Measurements from ENCODE around the gene PHACTR1. TPM values are rescaled to one million over a fixed set of nuclear protein-coding genes. Genes with fewer than 3 reads are reported as not detected.
"Not testable (repeated sequence)": the region's sequence is repeated elsewhere in the genome, so short reads cannot be mapped to it uniquely, and the experiment has no call there.

PHACTR1 gene
- total RNA-seq, 1 experiment from 2014 or later, result 0.05 TPM

- Histone ChIP-seq H3K4me3 (ENCODE audit: low read depth in 2 of 2, low read length in 2 of 2) (no peak overlapping the region), H3K9me3 (ENCODE audit: control insufficient read depth, insufficient read depth, low read depth, low read length) (no peaks in the 10 kb centered on the region), H3K4me1 (ENCODE audit: control insufficient read depth, insufficient read depth, low read length) (no peaks in the 10 kb centered on the region), H3K27me3 (ENCODE audit: control insufficient read depth, insufficient read depth, low read length) (peaks cover 3% of the 10 kb centered on the region; the same call in 1 of the 2 replicates), H3K27ac (ENCODE audit: low read length) (no peak overlapping the region), H3K36me3 (ENCODE audit: control insufficient read depth, insufficient read depth, low read length) (no peaks in the 10 kb centered on the region)
- ATAC-seq (no peak), DNase-seq (ENCODE audit: low read depth, low spot score) (no peak)
- CTCF ChIA-PET, result no interaction called here
- BruUV-seq (replicated peaks), result no TSS peak
- POLR2A ChIA-PET, result no interaction called here
- intact Hi-C loops (cut with micrococcal nuclease; ENCODE audit: unreplicated experiment) (no loop called here), in situ Hi-C loops (cut with HindIII; ENCODE audit: low pct_unique_long_range_greater_than_20kb, low sequenced_read_pairs) (no loop called here)
- TF ChIP-seq SIN3A (IDR thresholded peaks at IDR 0.05; ENCODE audit: borderline replicate concordance, insufficient read depth, low read depth, low read length) (no peak), POLR2AphosphoS5 (IDR thresholded peaks at IDR 0.05; ENCODE audit: low read depth, low read length) (no peak), TCF7L2 (IDR thresholded peaks at IDR 0.05; ENCODE audit: low read depth, low read length) (no peak), REST (IDR thresholded peaks at IDR 0.05; ENCODE audit: insufficient read depth in 1 of 2, low read depth in 2 of 2, low read length in 1 of 2) (no peak), CTCF (IDR thresholded peaks at IDR 0.05) (no peak)
Observed at GRCh38 chr6:12761376-12762115, 45.0 kb downstream of the PHACTR1 start.

GRCh38 chr6:12762731-12763434 lies 46.3 kb downstream of the PHACTR1 start:
- H3K9me3 ChIP-seq (ENCODE audit: control insufficient read depth, insufficient read depth, low read depth, low read length); POLR2A ChIA-PET; DNase-seq (ENCODE audit: low read depth, low spot score); ATAC-seq; BruUV-seq (replicated peaks); H3K27me3 ChIP-seq (ENCODE audit: control insufficient read depth, insufficient read depth, low read length); intact Hi-C loops (cut with micrococcal nuclease; ENCODE audit: unreplicated experiment); H3K4me3 ChIP-seq (ENCODE audit: low read depth in 2 of 2, low read length in 2 of 2); H3K36me3 ChIP-seq (ENCODE audit: control insufficient read depth, insufficient read depth, low read length); CTCF ChIA-PET; H3K27ac ChIP-seq (ENCODE audit: low read length); in situ Hi-C loops (cut with HindIII; ENCODE audit: low pct_unique_long_range_greater_than_20kb, low sequenced_read_pairs); H3K4me1 ChIP-seq (ENCODE audit: control insufficient read depth, insufficient read depth, low read length): not testable (repeated sequence)

- TF ChIP-seq POLR2AphosphoS5 (IDR thresholded peaks at IDR 0.05; ENCODE audit: low read depth, low read length) (no peak), TCF7L2 (IDR thresholded peaks at IDR 0.05; ENCODE audit: low read depth, low read length) (no peak), SIN3A (IDR thresholded peaks at IDR 0.05; ENCODE audit: borderline replicate concordance, insufficient read depth, low read depth, low read length) (no peak), REST (IDR thresholded peaks at IDR 0.05; ENCODE audit: insufficient read depth in 1 of 2, low read depth in 2 of 2, low read length in 1 of 2) (no peak), CTCF (IDR thresholded peaks at IDR 0.05) (no peak)
- Histone ChIP-seq H3K36me3 (ENCODE audit: control insufficient read depth, insufficient read depth, low read length) (no peaks in the 10 kb centered on the region), H3K4me3 (ENCODE audit: low read depth in 2 of 2, low read length in 2 of 2) (no peak overlapping the region), H3K27me3 (ENCODE audit: control insufficient read depth, insufficient read depth, low read length) (peaks cover 4% of the 10 kb centered on the region; the same call in 1 of the 2 replicates), H3K9me3 (ENCODE audit: control insufficient read depth, insufficient read depth, low read depth, low read length) (no peaks in the 10 kb centered on the region), H3K27ac (ENCODE audit: low read length) (no peak overlapping the region), H3K4me1 (ENCODE audit: control insufficient read depth, insufficient read depth, low read length) (no peaks in the 10 kb centered on the region)
- in situ Hi-C loops (cut with HindIII; ENCODE audit: low pct_unique_long_range_greater_than_20kb, low sequenced_read_pairs) (no loop called here), intact Hi-C loops (cut with micrococcal nuclease; ENCODE audit: unreplicated experiment) (no loop called here)
- ATAC-seq (no peak), DNase-seq (ENCODE audit: low read depth, low spot score) (no peak)
- BruUV-seq (replicated peaks), result no TSS peak
- CTCF ChIA-PET, result interaction anchor here (0.7 kb wide), 1 partner anchor 74 kb away, joined by 3 read pairs; no protein-coding TSS in a partner anchor
- POLR2A ChIA-PET, result no interaction called here
Observed at GRCh38 chr6:12766365-12766764, 49.8 kb downstream of the PHACTR1 start.
